ENCODE results near the gene PPP3CA. TPM values are rescaled to one million over a fixed set of nuclear protein-coding genes. Genes with fewer than 3 reads are reported as not detected.

Gene PPP3CA
- total and polyA plus RNA-seq, 7 experiments from 2014 or later = 2.9 to 30.9 (median 16.9) TPM

DNA sequence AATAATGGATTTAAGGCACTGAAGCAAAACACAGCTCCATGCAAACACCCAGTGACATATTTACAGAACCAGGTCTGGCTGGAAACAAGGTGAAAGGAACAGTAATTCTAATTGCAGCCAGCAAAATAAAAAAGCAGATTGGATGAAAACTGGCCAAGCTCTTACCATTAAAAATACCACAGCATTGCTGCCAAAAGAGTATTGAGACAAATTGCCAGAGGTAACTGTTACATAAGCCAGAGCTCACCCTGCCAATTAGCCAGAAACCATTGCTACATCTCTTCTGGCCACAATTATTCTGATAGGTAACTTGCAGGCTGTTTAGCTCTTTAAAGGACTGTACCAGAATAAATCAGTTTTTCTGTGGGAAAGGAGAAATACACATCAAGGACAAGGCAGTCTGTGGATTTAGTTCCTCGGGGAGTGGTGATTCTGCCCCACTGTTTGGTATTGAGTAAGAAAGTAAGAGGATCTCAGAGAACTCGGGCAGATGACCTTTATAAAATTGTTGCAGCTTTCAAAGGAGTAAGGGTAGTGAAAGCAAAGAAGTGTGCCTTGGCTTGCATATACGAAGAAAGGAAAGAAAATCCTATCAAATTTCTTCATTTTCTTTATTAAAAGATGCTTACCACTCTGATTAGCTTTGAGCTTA, 369.5 kb downstream of the PPP3CA start:
- no peaks in the 10 kb centered on the region for H3K36me3 Mint-ChIP-seq
- DNase-seq (peak in 1 of 9 donors; percentile 1), ATAC-seq (no peak)
- Histone ChIP-seq H3K27ac (ENCODE audit: low read depth, low read length) (no peak overlapping the region), H3K4me3 (ENCODE audit: low read length) (no peak overlapping the region), H3K9me3 (ENCODE audit: control insufficient read depth in 2 of 3, low read length in 3 of 3) (no peaks in the 10 kb centered on the region), H3K27me3 (ENCODE audit: control insufficient read depth in 2 of 2, insufficient read depth in 2 of 2, low read length in 2 of 2) (no peaks in the 10 kb centered on the region), H3K4me1 (ENCODE audit: control insufficient read depth in 2 of 2, insufficient read depth in 2 of 2, low read length in 2 of 2) (no peaks in the 10 kb centered on the region), H3K36me3 (ENCODE audit: control insufficient read depth in 2 of 3, insufficient read depth in 3 of 3, low read length in 3 of 3) (no peaks in the 10 kb centered on the region)
- H3K27me3 Mint-ChIP-seq = peaks cover 0 to 25% (median 0%) of the 10 kb centered on the region in 5 donors
- ChIA-PET POLR2A (interaction anchor here (0.7 kb wide), 1 partner anchor 94 kb away, joined by 3 read pairs; no protein-coding TSS in a partner anchor), CTCF (interaction anchor here (0.7 kb wide), 1 partner anchor 68 kb away, joined by 3 read pairs; no protein-coding TSS in a partner anchor)
- no peaks in the 10 kb centered on the region for H3K9me3 Mint-ChIP-seq
- H3K27ac Mint-ChIP-seq = no peak overlapping the region
- intact Hi-C loops (cut with micrococcal nuclease) = no loop called here
- peaks cover 0 to 4% (median 0%) of the 10 kb centered on the region in 7 donors for H3K4me1 Mint-ChIP-seq
- no peak overlapping the region for H3K4me3 Mint-ChIP-seq

GRCh38 chr4:100977274-100977673, 370.1 kb downstream of the PPP3CA start:
- POLR2A ChIA-PET = interaction anchor here (0.7 kb wide), 1 partner anchor 95 kb away, joined by 3 read pairs; no protein-coding TSS in a partner anchor
- CTCF ChIA-PET = interaction anchor here (0.7 kb wide), 1 partner anchor 67 kb away, joined by 3 read pairs; no protein-coding TSS in a partner anchor
- no peaks in the 10 kb centered on the region for H3K27me3 ChIP-seq (ENCODE audit: control insufficient read depth in 2 of 2, insufficient read depth in 2 of 2, low read length in 2 of 2)
- ATAC-seq = no peak
- Mint-ChIP-seq H3K27me3 (peaks cover 0 to 24% (median 0%) of the 10 kb centered on the region in 5 donors), H3K4me1 (peaks cover 0 to 4% (median 0%) of the 10 kb centered on the region in 7 donors), H3K9me3 (no peaks in the 10 kb centered on the region), H3K27ac (no peak overlapping the region), H3K36me3 (no peaks in the 10 kb centered on the region), H3K4me3 (no peak overlapping the region)
- no peaks in the 10 kb centered on the region for H3K4me1 ChIP-seq (ENCODE audit: control insufficient read depth in 2 of 2, insufficient read depth in 2 of 2, low read length in 2 of 2)
- H3K36me3 ChIP-seq (ENCODE audit: control insufficient read depth in 2 of 3, insufficient read depth in 3 of 3, low read length in 3 of 3) = no peaks in the 10 kb centered on the region
- intact Hi-C loops (cut with micrococcal nuclease) = no loop called here
- no peak overlapping the region for H3K27ac ChIP-seq (ENCODE audit: low read depth, low read length)
- DNase-seq = no peak
- H3K4me3 ChIP-seq (ENCODE audit: low read length) = no peak overlapping the region
- no peaks in the 10 kb centered on the region for H3K9me3 ChIP-seq (ENCODE audit: control insufficient read depth in 2 of 3, low read length in 3 of 3)

Small RNAs within 50 kb of the gene (microRNA-seq; reads per million reads assigned to microRNA genes)
- not detected for gene MIR1255A (ENCODE audit: borderline microRNAs expressed)
- gene MIR8066 (ENCODE audit: borderline microRNAs expressed) = not detected

All from naive thymus-derived CD4-positive, alpha-beta T cell (primary cell).